GM12874 (cell line): ENCODE results near the gene NR2F2.

Experiments
- CTCF ChIP-seq: IDR thresholded peaks from 2 replicates; pipeline ENCODE4 v1.5.1; 2011; ENCODE audit warnings: low read depth, mild to moderate bottlenecking, control low read depth, low read length, moderate library complexity; ENCODE audit not compliant: insufficient read depth

NR2F2 gene

GRCh38 chr15:96316953-96317629, 13.4 kb upstream of the NR2F2 start:
- no peak for TF ChIP-seq CTCF

- no peak for TF ChIP-seq CTCF
Observed at GRCh38 chr15:96320107-96320506, 10.4 kb upstream of the NR2F2 start.

- no peak for TF ChIP-seq CTCF
Observed at GRCh38 chr15:96320703-96321638, 9.5 kb upstream of the NR2F2 start.

- TF ChIP-seq CTCF: no peak
Observed at GRCh38 chr15:96321639-96322535, 8.6 kb upstream of the NR2F2 start.

GRCh38 chr15:96322536-96323318, 7.8 kb upstream of the NR2F2 start:
- TF ChIP-seq CTCF: no peak

GRCh38 chr15:96323319-96324145, 7.0 kb upstream of the NR2F2 start:
- TF ChIP-seq CTCF: no peak
